Kidney (tissue), 14 donors: ENCODE results near the gene ACTL6B. TPM values are rescaled to one million over a fixed set of nuclear protein-coding genes. Genes with fewer than 3 reads are reported as not detected.

Experiments used
- DNase-seq, 5 donors: peaks; one replicate each; pipeline ENCODE4 v3.0.0-alpha.2; 2013 to 2020
- FAIRE-seq: peaks from 2 replicates; lab custom pipeline; 2012; peaks lifted over from hg19 to GRCh38; lab: Jason Lieb, UNC
- H3K27ac ChIP-seq, 2 donors: one replicate each; pipeline ENCODE4 v1.7.0; 2013; ENCODE audit warnings: low read depth in 2 of 2, low read length in 2 of 2, inconsistent platforms in 1 of 2
- H3K27me3 ChIP-seq: one replicate; pipeline ENCODE4 v1.7.1; 2013; ENCODE audit warnings: low read length, inconsistent platforms; ENCODE audit not compliant: control insufficient read depth, insufficient read depth
- H3K36me3 ChIP-seq, 3 donors: one replicate each; pipeline versions ENCODE4 v1.7.0 to v1.7.1; 2013; ENCODE audit warnings: low read length in 3 of 3, control low read depth in 1 of 3, inconsistent platforms in 1 of 3; ENCODE audit not compliant: insufficient read depth in 3 of 3, control insufficient read depth in 2 of 3
- H3K4me1 ChIP-seq, 3 donors: one replicate each; pipeline versions ENCODE4 v1.7.0 to v1.7.1; 2013; ENCODE audit warnings: low read length in 3 of 3, inconsistent platforms in 1 of 3, low read depth in 1 of 3; ENCODE audit not compliant: control insufficient read depth in 2 of 3, insufficient read depth in 2 of 3
- H3K4me3 ChIP-seq, 3 donors: one replicate each; pipeline versions ENCODE4 v1.7.0 to v1.8.1; 2013; ENCODE audit warnings: low read length in 3 of 3, control low read depth in 1 of 3, inconsistent platforms in 1 of 3
- H3K9ac ChIP-seq, 3 donors: one replicate each; pipeline versions ENCODE4 v1.7.0 to v1.7.1; 2013; ENCODE audit warnings: low read length in 3 of 3, control low read depth in 1 of 3, inconsistent platforms in 1 of 3
- H3K9me3 ChIP-seq, 3 donors: one replicate each; pipeline versions ENCODE4 v1.7.0 to v1.7.1; 2013; ENCODE audit warnings: low read length in 3 of 3, control low read depth in 1 of 3, inconsistent platforms in 1 of 3; ENCODE audit not compliant: control insufficient read depth in 2 of 3, insufficient read depth in 1 of 3
- intact Hi-C: fragments of 100-400 bp; cut with DNase I; formaldehyde crosslinking; loops from one replicate; pipeline ENCODE4 v1.11.1; 2022
- polyA plus RNA-seq: library from polyadenylated mRNA; stranded (reverse); fragments of 350-450 nt; fragmentation: Illumina TruSeq; extraction: RNeasy Lipid Tissue Mini Kit (QIAGEN cat#74804); gene quantifications from one replicate; pipeline ENCODE4 v1.2.3, GENCODE V29; 2014; ENCODE audit warnings: low read depth, low replicate concordance; ENCODE audit not compliant: insufficient read depth
- total RNA-seq: library from RNA; stranded (reverse); fragmentation: NEBNext Ultra II Directional; extraction: Animal tissue kit (Norgen Biotek cat#: 25700); gene quantifications from one replicate; pipeline ENCODE4 v1.2.1, GENCODE V29; 2021
- TF ChIP-seq, protein P1 (sequence below): IDR thresholded peaks from 3 replicates; pipeline ENCODE4 v1.5.1; 2012; ENCODE audit warnings: mild to moderate bottlenecking, moderate library complexity, borderline replicate concordance; ENCODE audit not compliant: insufficient read depth; ENCODE audit errors: extremely low read depth
- donor health status: control.
- donor health status: control.
- donor health status: control.
- donor health status: control.
- donor health status: control.
- donor health status: DM: yes; HTN: yes; CAD: no.
- donor health status: Normal renal cell carcinoma (clear cell type).

ACTL6B gene
- total and polyA plus RNA-seq, 2 donors from 2014 or later: not detected

GRCh38 chr7:100612730-100613390, 43.4 kb downstream of the ACTL6B start:
- DNase-seq: peak in 3 of 5 donors; percentile 38 to 79 (median 55)
- H3K27ac ChIP-seq: no peak overlapping the region
- intact Hi-C loops: no loop called here

DNA sequence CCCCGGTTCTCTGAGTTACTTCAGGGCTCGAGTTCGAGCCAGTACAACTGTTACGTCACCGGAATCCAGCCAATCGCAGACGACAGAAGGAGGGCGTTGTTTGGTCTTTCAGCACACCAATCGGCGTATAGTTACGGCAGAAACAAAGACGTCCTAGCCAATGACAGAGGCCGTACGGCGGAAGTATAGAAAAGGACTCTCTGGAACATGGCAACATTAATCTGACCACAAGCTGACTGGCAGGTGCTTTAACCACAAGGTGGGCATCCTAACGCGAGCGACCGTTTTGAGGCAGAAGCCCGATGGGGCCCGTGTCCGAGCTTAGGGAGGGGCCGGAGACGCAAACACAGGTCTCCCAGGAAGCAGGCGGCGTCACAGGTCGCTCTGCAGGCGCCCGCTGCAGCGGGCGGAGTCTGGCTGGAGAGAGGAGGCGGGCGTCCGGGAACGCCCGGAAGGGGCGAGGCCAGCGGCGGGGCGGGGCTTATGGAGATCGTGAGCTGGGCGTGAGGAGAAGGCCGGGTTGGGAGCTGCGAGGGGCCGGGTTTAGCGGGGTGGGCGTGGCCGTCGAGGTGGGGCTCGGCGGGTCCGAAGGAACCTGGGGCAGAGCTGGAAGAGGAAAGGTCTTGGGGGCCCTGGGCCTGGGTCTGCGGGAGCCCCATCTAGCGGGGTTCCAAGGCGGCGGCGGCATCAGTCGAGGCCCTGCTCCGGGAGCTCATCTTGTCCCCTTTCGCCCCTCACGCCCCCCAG, 44.1 kb downstream of the ACTL6B start, which contains the start of gene MOSPD3:
Gene MOSPD3 (plus strand): TSS at position 558 of the 747 bp plus-strand sequence. CDS start 252 bp downstream, outside the sequence.
- Histone ChIP-seq H3K36me3 (no peaks in the 10 kb centered on the region), H3K27ac (peak within 1 kb of the TSS; percentile 93 to 96), H3K4me3 (peak within 1 kb of the TSS; percentile 75 to 86 (median 81)), H3K4me1 (peaks cover 0 to 8% (median 0%) of the 10 kb centered on the region in 3 donors), H3K9me3 (no peaks in the 10 kb centered on the region), H3K9ac (peak within 1 kb of the TSS; percentile 69 to 73 (median 69)), H3K27me3 (no peaks in the 10 kb centered on the region)
- TF ChIP-seq, protein P1, sequence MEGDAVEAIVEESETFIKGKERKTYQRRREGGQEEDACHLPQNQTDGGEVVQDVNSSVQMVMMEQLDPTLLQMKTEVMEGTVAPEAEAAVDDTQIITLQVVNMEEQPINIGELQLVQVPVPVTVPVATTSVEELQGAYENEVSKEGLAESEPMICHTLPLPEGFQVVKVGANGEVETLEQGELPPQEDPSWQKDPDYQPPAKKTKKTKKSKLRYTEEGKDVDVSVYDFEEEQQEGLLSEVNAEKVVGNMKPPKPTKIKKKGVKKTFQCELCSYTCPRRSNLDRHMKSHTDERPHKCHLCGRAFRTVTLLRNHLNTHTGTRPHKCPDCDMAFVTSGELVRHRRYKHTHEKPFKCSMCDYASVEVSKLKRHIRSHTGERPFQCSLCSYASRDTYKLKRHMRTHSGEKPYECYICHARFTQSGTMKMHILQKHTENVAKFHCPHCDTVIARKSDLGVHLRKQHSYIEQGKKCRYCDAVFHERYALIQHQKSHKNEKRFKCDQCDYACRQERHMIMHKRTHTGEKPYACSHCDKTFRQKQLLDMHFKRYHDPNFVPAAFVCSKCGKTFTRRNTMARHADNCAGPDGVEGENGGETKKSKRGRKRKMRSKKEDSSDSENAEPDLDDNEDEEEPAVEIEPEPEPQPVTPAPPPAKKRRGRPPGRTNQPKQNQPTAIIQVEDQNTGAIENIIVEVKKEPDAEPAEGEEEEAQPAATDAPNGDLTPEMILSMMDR: no peak
- intact Hi-C loops: no loop called here
- FAIRE-seq (peak; percentile 98), DNase-seq (peak; percentile 99 to 100 (median 99))

More at GRCh38 chr7:100612730-100613390, 43.4 kb downstream of the ACTL6B start:
- FAIRE-seq: no peak
- Histone ChIP-seq H3K9me3 (no peaks in the 10 kb centered on the region), H3K4me3 (peak overlapping the region; percentile 46 to 75 (median 71)), H3K9ac (peak overlapping the region in 2 of 3 donors; percentile 69), H3K36me3 (no peaks in the 10 kb centered on the region), H3K4me1 (peaks cover 0 to 8% (median 0%) of the 10 kb centered on the region in 3 donors), H3K27me3 (no peaks in the 10 kb centered on the region)
- TF ChIP-seq, protein P1: no peak

DNA sequence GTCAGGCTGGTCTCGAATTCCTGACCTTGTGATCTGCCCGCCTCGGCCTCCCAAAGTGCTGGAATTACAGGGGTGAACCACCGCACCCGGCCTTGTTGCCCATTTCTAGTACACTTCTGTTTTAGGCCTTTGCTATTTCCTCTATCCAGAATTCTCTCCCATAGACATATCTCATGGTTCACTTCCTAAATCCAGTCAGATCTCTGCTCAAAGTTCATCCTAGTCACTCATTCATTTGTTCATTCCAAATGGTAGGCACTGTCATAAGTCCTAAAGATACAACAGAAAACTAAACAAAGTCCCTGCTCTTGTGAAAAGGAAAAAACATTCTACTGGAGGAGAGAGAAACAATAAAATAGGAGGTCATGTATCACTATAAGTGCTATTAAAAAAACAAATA, 46.3 kb downstream of the ACTL6B start:
- intact Hi-C loops: no loop called here
- Histone ChIP-seq H3K27me3 (no peaks in the 10 kb centered on the region), H3K4me3 (no peak overlapping the region), H3K27ac (no peak overlapping the region), H3K9ac (no peak overlapping the region), H3K9me3 (no peaks in the 10 kb centered on the region), H3K36me3 (no peaks in the 10 kb centered on the region), H3K4me1 (peaks cover 0 to 13% (median 0%) of the 10 kb centered on the region in 3 donors)
- DNase-seq (no peak), FAIRE-seq (no peak)
- TF ChIP-seq, protein P1: no peak
